IMR-90 (cell line): ENCODE data around the gene APOH. TPM values are rescaled to one million over a fixed set of nuclear protein-coding genes. Genes with fewer than 3 reads are reported as not detected.

Source experiments
- ATAC-seq: fragments of 200-7000 bp; cut with Tn5 transposase; 2 replicates; pipeline ENCODE4 v1.9.1; 2020; ENCODE audit warnings: low read depth, mild to moderate bottlenecking, moderate library complexity
- BruUV-seq: library from RNA; stranded (reverse); fragments of 400-500 nt; replicated peaks from 2 replicates; lab custom pipeline; 2021; lab: Mats Ljungman, UMichigan
- CTCF ChIA-PET: fragments of 300-600 bp; formaldehyde crosslinking; extraction: SDS; loops from one replicate; lab custom pipeline; 2021; ENCODE audit warnings: antibody characterized with exemption; lab: Yijun Ruan, JAX
- POLR2A ChIA-PET: fragments of 300-600 bp; sonication (Branson Sonifier 250); formaldehyde crosslinking; loops from one replicate; lab custom pipeline; 2022; ENCODE audit warnings: antibody characterized with exemption; ENCODE audit not compliant: unreplicated experiment; lab: Charles Lee
- DNase-seq: peaks from one replicate; pipeline ENCODE4 v3.0.0; 2013
- H2AFZ ChIP-seq: replicated peaks from 2 replicates; pipeline ENCODE3; 2013; ENCODE audit warnings: low read length, mild to moderate bottlenecking; ENCODE audit not compliant: poor library complexity
- H2AK5ac ChIP-seq: 2 replicates; pipeline ENCODE4 v1.6.1; 2013; ENCODE audit warnings: low read depth, low read length, inconsistent platforms
- H2AK9ac ChIP-seq: replicated peaks from 2 replicates; pipeline ENCODE3; 2013; ENCODE audit warnings: mild to moderate bottlenecking, low read depth, low read length, moderate library complexity; ENCODE audit not compliant: poor library complexity
- H2BK120ac ChIP-seq: 2 replicates; pipeline ENCODE4 v1.6.1; 2013; ENCODE audit warnings: low read depth, low read length, inconsistent platforms
- H2BK15ac ChIP-seq: 3 replicates; pipeline ENCODE4 v1.6.1; 2013; ENCODE audit warnings: low read depth, low read length, inconsistent platforms
- H2BK20ac ChIP-seq: 2 replicates; pipeline ENCODE4 v1.6.1; 2013; ENCODE audit warnings: low read depth, mild to moderate bottlenecking, inconsistent platforms, low read length, moderate library complexity
- H2BK5ac ChIP-seq: 2 replicates; pipeline ENCODE4 v1.6.1; 2013; ENCODE audit warnings: mild to moderate bottlenecking, low read depth, low read length, inconsistent platforms; ENCODE audit not compliant: poor library complexity, severe bottlenecking
- H3K14ac ChIP-seq: replicated peaks from 2 replicates; pipeline ENCODE4 v1.6.1; 2013; ENCODE audit warnings: low read depth, low read length, inconsistent platforms
- H3K18ac ChIP-seq: 2 replicates; pipeline ENCODE4 v1.6.1; 2013; ENCODE audit warnings: low read depth, low read length, control low read depth
- H3K23ac ChIP-seq: 2 replicates; pipeline ENCODE4 v1.6.1; 2013; ENCODE audit warnings: low read depth, low read length, inconsistent platforms
- H3K27ac ChIP-seq: 2 replicates; pipeline ENCODE4 v1.5.1; 2013; ENCODE audit warnings: mild to moderate bottlenecking, control low read depth, low read length; ENCODE audit not compliant: insufficient read depth
- H3K27me3 ChIP-seq: 2 replicates; pipeline ENCODE4 v1.6.1; 2013; ENCODE audit warnings: low read length; ENCODE audit not compliant: control insufficient read depth, insufficient read depth
- H3K36me3 ChIP-seq: 2 replicates; pipeline ENCODE4 v1.6.1; 2013; ENCODE audit warnings: low read length, mixed read lengths; ENCODE audit not compliant: control insufficient read depth, insufficient read depth
- H3K4ac ChIP-seq: 2 replicates; pipeline ENCODE4 v1.6.1; 2013; ENCODE audit warnings: low read depth, low read length, inconsistent platforms
- H3K4me1 ChIP-seq: 2 replicates; pipeline ENCODE4 v1.6.1; 2013; ENCODE audit warnings: low read length, mixed read lengths; ENCODE audit not compliant: control insufficient read depth, insufficient read depth
- H3K4me2 ChIP-seq: 2 replicates; pipeline ENCODE4 v1.6.1; 2013; ENCODE audit warnings: low read depth, mild to moderate bottlenecking, control low read depth, low read length, moderate library complexity
- H3K4me3 ChIP-seq: 2 replicates; pipeline ENCODE4 v1.5.1; 2013; ENCODE audit warnings: low read depth, mild to moderate bottlenecking, control low read depth, low read length, moderate library complexity; ENCODE audit not compliant: insufficient read depth
- H3K56ac ChIP-seq: 2 replicates; pipeline ENCODE4 v1.6.1; 2013; ENCODE audit warnings: low read length, inconsistent platforms; ENCODE audit not compliant: insufficient read depth; ENCODE audit errors: extremely low read depth
- H3K79me1 ChIP-seq, 2 experiments: 2 replicates each; pipeline ENCODE4 v1.6.1; 2013; ENCODE audit warnings: low read length in 2 of 2, inconsistent platforms in 1 of 2, low read depth in 1 of 2
- H3K9ac ChIP-seq: 2 replicates; pipeline ENCODE4 v1.6.1; 2013; ENCODE audit warnings: low read depth, low read length, control low read depth
- H3K9me1 ChIP-seq: 2 replicates; pipeline ENCODE4 v1.6.1; 2013; ENCODE audit warnings: low read length, inconsistent platforms; ENCODE audit not compliant: insufficient read depth
- H3K9me3 ChIP-seq: 2 replicates; pipeline ENCODE4 v1.6.1; 2013; ENCODE audit warnings: low read length; ENCODE audit not compliant: control insufficient read depth, insufficient read depth
- H4K20me1 ChIP-seq: 2 replicates; pipeline ENCODE4 v1.6.1; 2013; ENCODE audit warnings: low read length, inconsistent platforms; ENCODE audit not compliant: insufficient read depth
- H4K5ac ChIP-seq: 2 replicates; pipeline ENCODE4 v1.6.1; 2013; ENCODE audit warnings: mild to moderate bottlenecking, low read depth, low read length, control low read depth
- H4K8ac ChIP-seq, 2 experiments: 2 replicates each; pipeline ENCODE4 v1.6.1; 2013; ENCODE audit warnings: low read depth in 2 of 2, low read length in 2 of 2, control low read depth in 1 of 2, inconsistent platforms in 1 of 2
- H4K91ac ChIP-seq: 2 replicates; pipeline ENCODE4 v1.6.1; 2013; ENCODE audit warnings: low read depth, low read length, inconsistent platforms; ENCODE audit not compliant: insufficient read depth
- WGBS, 2 experiments: methylation state at CpG; one replicate each; pipeline versions ENCODE4 v1.1.5 to v1.1.7; 2013; ENCODE audit warnings: missing lambda C conversion rate in 2 of 2; ENCODE audit not compliant: insufficient read length in 1 of 2; ENCODE audit errors: extremely low coverage in 2 of 2; 5-methylcytosine and 5-hydroxymethylcytosine counted together
- dilution Hi-C: fragments of 300-500 bp; cut with HindIII; formaldehyde crosslinking; loops from one replicate; pipeline ENCODE4 v1.14.3; 2018; ENCODE audit warnings: low sequenced_read_pairs; ENCODE audit not compliant: unreplicated experiment
- in situ Hi-C: fragments of 300-500 bp; cut with MboI; formaldehyde crosslinking; loops from 3 replicates; pipeline ENCODE4 v1.14.3; 2019; ENCODE audit warnings: low sequenced_read_pairs, inconsistent platforms, mixed read lengths
- intact Hi-C: fragments of 100-400 bp; cut with micrococcal nuclease; formaldehyde crosslinking; loops from 2 replicates; pipeline ENCODE4 v1.10.0; 2022
- polyA plus RNA-seq, 3 experiments: library from polyadenylated mRNA; depleted of rRNA; stranded (reverse); fragments of >200 nt; gene quantifications; 2 replicates each; pipeline ENCODE4 v1.2.3, GENCODE V29; 2012; ENCODE audit warnings: low replicate concordance in 1 of 3
- total RNA-seq: library from RNA; depleted of rRNA; stranded (reverse); fragments of >200 nt; gene quantifications from 2 replicates; pipeline ENCODE4 v1.2.3, GENCODE V29; 2012
- TF ChIP-seq, protein P1 (sequence below): conservative IDR thresholded peaks from 2 replicates; pipeline ENCODE4 v1.5.1; 2012; ENCODE audit warnings: mild to moderate bottlenecking, low read depth, low read length, improper control_type of control experiment

The APOH gene
- total and polyA plus RNA-seq, 2 of the 4 experiments (the other 2 are of a cell fraction), result not detected

- in situ Hi-C loops (no loop called here), intact Hi-C loops (no loop called here), dilution Hi-C loops (no loop called here)
- Histone ChIP-seq H3K4me3 (no peak overlapping the region), H3K4ac (no peak overlapping the region), H2BK5ac (no peak overlapping the region), H4K8ac (no peak overlapping the region), H3K27ac (no peak overlapping the region), H2BK20ac (no peak overlapping the region), H3K79me1 (no peaks in the 10 kb centered on the region), H2BK120ac (no peak overlapping the region), H4K20me1 (no peaks in the 10 kb centered on the region), H3K4me2 (no peak overlapping the region), H3K9ac (no peak overlapping the region), H3K36me3 (no peaks in the 10 kb centered on the region), H3K4me1 (no peaks in the 10 kb centered on the region), H2AK9ac (no peak overlapping the region), H3K56ac (no peak overlapping the region), H2BK15ac (no peak overlapping the region), H2AK5ac (no peak overlapping the region), H3K23ac (no peak overlapping the region), H4K91ac (no peak overlapping the region), H3K27me3 (no peaks in the 10 kb centered on the region; the same call in 1 of the 2 replicates), H2AFZ (no peak overlapping the region), H3K18ac (no peak overlapping the region), H4K5ac (no peak overlapping the region), H3K14ac (no peak overlapping the region), H3K9me1 (no peaks in the 10 kb centered on the region), H3K9me3 (no peaks in the 10 kb centered on the region)
- TF ChIP-seq, protein P1, sequence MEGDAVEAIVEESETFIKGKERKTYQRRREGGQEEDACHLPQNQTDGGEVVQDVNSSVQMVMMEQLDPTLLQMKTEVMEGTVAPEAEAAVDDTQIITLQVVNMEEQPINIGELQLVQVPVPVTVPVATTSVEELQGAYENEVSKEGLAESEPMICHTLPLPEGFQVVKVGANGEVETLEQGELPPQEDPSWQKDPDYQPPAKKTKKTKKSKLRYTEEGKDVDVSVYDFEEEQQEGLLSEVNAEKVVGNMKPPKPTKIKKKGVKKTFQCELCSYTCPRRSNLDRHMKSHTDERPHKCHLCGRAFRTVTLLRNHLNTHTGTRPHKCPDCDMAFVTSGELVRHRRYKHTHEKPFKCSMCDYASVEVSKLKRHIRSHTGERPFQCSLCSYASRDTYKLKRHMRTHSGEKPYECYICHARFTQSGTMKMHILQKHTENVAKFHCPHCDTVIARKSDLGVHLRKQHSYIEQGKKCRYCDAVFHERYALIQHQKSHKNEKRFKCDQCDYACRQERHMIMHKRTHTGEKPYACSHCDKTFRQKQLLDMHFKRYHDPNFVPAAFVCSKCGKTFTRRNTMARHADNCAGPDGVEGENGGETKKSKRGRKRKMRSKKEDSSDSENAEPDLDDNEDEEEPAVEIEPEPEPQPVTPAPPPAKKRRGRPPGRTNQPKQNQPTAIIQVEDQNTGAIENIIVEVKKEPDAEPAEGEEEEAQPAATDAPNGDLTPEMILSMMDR, result no peak
- no peak for DNase-seq
- ChIA-PET POLR2A (no interaction called here), CTCF (interaction anchor here (0.5 kb wide), 1 partner anchor 436 kb away, joined by 5 read pairs; no protein-coding TSS in a partner anchor)
- no peak for ATAC-seq
- no TSS peak for BruUV-seq
- 85% methylated on average over 3 of the region's 8 CpGs; no CpG with 5 or more reads in 1 of the 2 experiments for WGBS, 2 experiments
These were observed 4.0 kb upstream of the APOH start for GRCh38 chr17:66233023-66233753.
